Skin epidermis (tissue), 12 donors: ENCODE data around the gene GIMAP4.
A peak's percentile ranks its signal among the peaks of the same experiment; 100 is the strongest.
"Not testable (repeated sequence)": the region's sequence is repeated elsewhere in the genome, so short reads cannot be mapped to it uniquely, and the experiment has no call there.

Experiments
- H3K27ac ChIP-seq, 21 experiments: fragments of 200-600 bp; sonication (generic) in 11 of 21; one replicate each; pipeline ENCODE4 v1.5.0; 2020; ENCODE audit warnings: mild to moderate bottlenecking in 3 of 21, inconsistent platforms in 2 of 21, moderate library complexity in 2 of 21
- H3K4me3 ChIP-seq, 7 experiments: fragments of 200-600 bp; sonication (generic) in 2 of 7; one replicate each; pipeline ENCODE4 v1.5.0; 2020; ENCODE audit warnings: inconsistent platforms in 2 of 7, mild to moderate bottlenecking in 2 of 7, moderate library complexity in 1 of 7

The GIMAP4 gene

GRCh38 chr7:150572496-150572895 is 5.3 kb downstream of the GIMAP4 start:
- no peak overlapping the region for H3K27ac ChIP-seq

GRCh38 chr7:150579979-150580637 is 12.9 kb downstream of the GIMAP4 start:
- H3K4me3 ChIP-seq, H3K27ac ChIP-seq: not testable (repeated sequence)

More at GRCh38 chr7:150572496-150572895, 5.3 kb downstream of the GIMAP4 start:
- H3K4me3 ChIP-seq, result no peak overlapping the region

GRCh38 chr7:150580638-150581394 is 13.6 kb downstream of the GIMAP4 start:
- Histone ChIP-seq H3K4me3 (no peak overlapping the region), H3K27ac (no peak overlapping the region)

- Histone ChIP-seq H3K4me3 (no peak overlapping the region), H3K27ac (peak overlapping the region in 10 of 21 experiments; percentile 14 to 77 (median 50))
Measured at GRCh38 chr7:150585199-150585598, 18.0 kb downstream of the GIMAP4 start.

- peak overlapping the region in 11 of 21 experiments; percentile 18 to 77 (median 47) for H3K27ac ChIP-seq
- no peak overlapping the region for H3K4me3 ChIP-seq
Measured at GRCh38 chr7:150586068-150586784, 19.0 kb downstream of the GIMAP4 start.

- Histone ChIP-seq H3K4me3 (no peak overlapping the region), H3K27ac (peak overlapping the region in 15 of 21 experiments; percentile 9 to 83 (median 47))
Measured at GRCh38 chr7:150586785-150587152, 19.6 kb downstream of the GIMAP4 start.

GRCh38 chr7:150587551-150587950 is 20.4 kb downstream of the GIMAP4 start:
- H3K4me3 ChIP-seq, result no peak overlapping the region
- H3K27ac ChIP-seq, result peak overlapping the region in 12 of 21 experiments; percentile 9 to 83 (median 62)

- H3K4me3 ChIP-seq, result no peak overlapping the region
- H3K27ac ChIP-seq, result peak overlapping the region in 1 of 21 experiments; percentile 16
Measured at GRCh38 chr7:150594805-150595204, 27.6 kb downstream of the GIMAP4 start.

GRCh38 chr7:150595361-150595760 is 28.2 kb downstream of the GIMAP4 start:
- H3K4me3 ChIP-seq, result no peak overlapping the region

GRCh38 chr7:150603600-150603999 is 36.4 kb downstream of the GIMAP4 start:
- not testable (repeated sequence) for H3K4me3 ChIP-seq
- peak overlapping the region in 1 of 21 experiments; percentile 39 for H3K27ac ChIP-seq

More at GRCh38 chr7:150595361-150595760, 28.2 kb downstream of the GIMAP4 start:
- H3K27ac ChIP-seq, result peak overlapping the region in 1 of 21 experiments; percentile 38

GRCh38 chr7:150610233-150610632 is 43.0 kb downstream of the GIMAP4 start:
- no peak overlapping the region for H3K4me3 ChIP-seq
- peak overlapping the region in 2 of 21 experiments; percentile 16 to 37 for H3K27ac ChIP-seq

- Histone ChIP-seq H3K27ac (no peak overlapping the region), H3K4me3 (no peak overlapping the region)
Measured at GRCh38 chr7:150612925-150613324, 45.7 kb downstream of the GIMAP4 start.

GRCh38 chr7:150613880-150614279 is 46.7 kb downstream of the GIMAP4 start:
- H3K4me3 ChIP-seq, result no peak overlapping the region
- no peak overlapping the region for H3K27ac ChIP-seq

GRCh38 chr7:150614426-150614825 is 47.2 kb downstream of the GIMAP4 start:
- not testable (repeated sequence) for H3K4me3 ChIP-seq
- peak overlapping the region in 1 of 21 experiments; percentile 30 for H3K27ac ChIP-seq

- H3K4me3 ChIP-seq, H3K27ac ChIP-seq: not testable (repeated sequence)
Measured at GRCh38 chr7:150615221-150615755, 48.1 kb downstream of the GIMAP4 start.

GRCh38 chr7:150620061-150620460 is 52.9 kb downstream of the GIMAP4 start:
- H3K27ac ChIP-seq, result no peak overlapping the region

GRCh38 chr7:150620617-150621371 is 53.6 kb downstream of the GIMAP4 start:
- peak overlapping the region in 6 of 21 experiments; percentile 0 to 56 (median 16) for H3K27ac ChIP-seq
- H3K4me3 ChIP-seq, result no peak overlapping the region

More at GRCh38 chr7:150620061-150620460, 52.9 kb downstream of the GIMAP4 start:
- no peak overlapping the region for H3K4me3 ChIP-seq

GRCh38 chr7:150621376-150621775 is 54.2 kb downstream of the GIMAP4 start:
- peak overlapping the region in 5 of 21 experiments; percentile 0 to 56 (median 16) for H3K27ac ChIP-seq

More at GRCh38 chr7:150621376-150621775, 54.2 kb downstream of the GIMAP4 start:
- no peak overlapping the region for H3K4me3 ChIP-seq
